Thyroid gland (tissue), 4 donors: Measurements from ENCODE around the gene MAPT. TPM values are rescaled to one million over a fixed set of nuclear protein-coding genes. Genes with fewer than 3 reads are reported as not detected.

Experiments
- DNase-seq, 2 donors: peaks; one replicate each; pipeline ENCODE4 v3.0.0-alpha.2; 2019
- H3K27ac ChIP-seq, 3 donors: fragments of 200-600 bp; sonication (generic); 1 replicate in 2 of 3; 2 replicates in 1 of 3; pipeline ENCODE4 v1.5.1; 2016 to 2019; ENCODE audit warnings: mild to moderate bottlenecking in 1 of 3, moderate library complexity in 1 of 3
- H3K27me3 ChIP-seq: fragments of 200-600 bp; sonication (generic); one replicate; pipeline ENCODE4 v1.5.1; 2019
- H3K36me3 ChIP-seq, 2 donors: fragments of 200-600 bp; sonication (generic); one replicate each; pipeline ENCODE4 v1.5.1; 2016 to 2019
- H3K4me1 ChIP-seq, 2 donors: fragments of 200-600 bp; sonication (generic); one replicate each; pipeline ENCODE4 v1.5.1; 2017 to 2019
- H3K4me3 ChIP-seq, 3 donors: fragments of 200-600 bp; sonication (generic); replicated peaks in 1 of 3; 1 replicate in 2 of 3; 2 replicates in 1 of 3; pipeline ENCODE4 v1.5.1; 2016; ENCODE audit warnings: mild to moderate bottlenecking in 1 of 3
- H3K9me3 ChIP-seq: fragments of 200-600 bp; sonication (generic); one replicate; pipeline ENCODE4 v1.5.1; 2017
- POLR2A ChIP-seq, 2 donors: fragments of 450-650 bp; IDR thresholded peaks; one replicate each; pipeline ENCODE4 v1.6.1; 2017; ENCODE audit warnings: antibody characterized with exemption in 2 of 2, mild to moderate bottlenecking in 2 of 2, moderate library complexity in 1 of 2
- WGBS, 2 donors: methylation state at CpG; one replicate each; pipeline ENCODE4 v1.1.5; 2017; 5-methylcytosine and 5-hydroxymethylcytosine counted together
- intact Hi-C: fragments of 100-400 bp; cut with DNase I; formaldehyde crosslinking; loops from one replicate; pipeline ENCODE4 v1.15.1; 2023
- total RNA-seq, 4 donors: library from RNA; depleted of rRNA; stranded (reverse); fragments of >200 nt; gene quantifications; one replicate each; pipeline ENCODE4 v1.2.3, GENCODE V29; 2016
- TF ChIP-seq, protein P1 (sequence below), 6 experiments: fragments of 200-600 bp in 3 of 6; fragments of 450-650 bp in 3 of 6; sonication (generic) in 3 of 6; IDR thresholded peaks; one replicate each; pipeline ENCODE4 v1.5.1; 2016 to 2019; ENCODE audit warnings: antibody characterized with exemption in 6 of 6, mild to moderate bottlenecking in 2 of 6, inconsistent platforms in 1 of 6, moderate library complexity in 1 of 6

MAPT gene
- total RNA-seq, 4 donors from 2014 or later: 0.54 to 1.8 (median 0.92) TPM

DNA sequence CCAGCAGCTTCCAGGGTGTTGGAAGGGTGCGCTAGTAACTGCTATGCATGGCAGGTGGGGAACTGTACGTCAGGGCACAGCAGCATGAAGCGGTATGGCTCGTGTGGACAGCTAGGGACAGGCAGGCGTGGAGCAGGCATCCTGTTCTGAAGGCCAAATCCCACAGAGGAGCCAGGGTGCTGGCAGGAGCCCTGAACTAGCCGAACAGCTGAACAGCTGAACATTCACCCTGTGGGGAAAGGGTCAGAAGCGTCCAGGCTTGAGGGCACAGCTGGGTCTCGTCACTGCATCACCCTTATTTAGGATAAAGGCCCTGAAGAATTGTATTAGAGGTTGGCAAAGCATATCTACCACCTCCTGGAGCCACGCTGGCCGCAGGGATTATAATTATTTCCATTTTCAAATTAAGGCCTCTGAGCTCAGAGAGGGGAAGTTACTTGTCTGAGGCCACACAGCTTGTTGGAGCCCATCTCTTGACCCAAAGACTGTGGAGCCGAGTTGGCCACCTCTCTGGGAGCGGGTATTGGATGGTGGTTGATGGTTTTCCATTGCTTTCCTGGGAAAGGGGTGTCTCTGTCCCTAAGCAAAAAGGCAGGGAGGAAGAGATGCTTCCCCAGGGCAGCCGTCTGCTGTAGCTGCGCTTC lies 101.4 kb downstream of the MAPT start:
- intact Hi-C loops: no loop called here
- no peak overlapping the region for H3K27ac ChIP-seq
- WGBS, 2 donors: 79 to 87% methylated on average over 12 to 14 of the region's 14 CpGs
- no peaks in the 10 kb centered on the region for H3K4me1 ChIP-seq
- H3K9me3 ChIP-seq: no peaks in the 10 kb centered on the region
- no peaks in the 10 kb centered on the region for H3K27me3 ChIP-seq
- no peaks in the 10 kb centered on the region for H3K36me3 ChIP-seq
- DNase-seq: no peak
- no peak overlapping the region for H3K4me3 ChIP-seq
- TF ChIP-seq, protein P1, sequence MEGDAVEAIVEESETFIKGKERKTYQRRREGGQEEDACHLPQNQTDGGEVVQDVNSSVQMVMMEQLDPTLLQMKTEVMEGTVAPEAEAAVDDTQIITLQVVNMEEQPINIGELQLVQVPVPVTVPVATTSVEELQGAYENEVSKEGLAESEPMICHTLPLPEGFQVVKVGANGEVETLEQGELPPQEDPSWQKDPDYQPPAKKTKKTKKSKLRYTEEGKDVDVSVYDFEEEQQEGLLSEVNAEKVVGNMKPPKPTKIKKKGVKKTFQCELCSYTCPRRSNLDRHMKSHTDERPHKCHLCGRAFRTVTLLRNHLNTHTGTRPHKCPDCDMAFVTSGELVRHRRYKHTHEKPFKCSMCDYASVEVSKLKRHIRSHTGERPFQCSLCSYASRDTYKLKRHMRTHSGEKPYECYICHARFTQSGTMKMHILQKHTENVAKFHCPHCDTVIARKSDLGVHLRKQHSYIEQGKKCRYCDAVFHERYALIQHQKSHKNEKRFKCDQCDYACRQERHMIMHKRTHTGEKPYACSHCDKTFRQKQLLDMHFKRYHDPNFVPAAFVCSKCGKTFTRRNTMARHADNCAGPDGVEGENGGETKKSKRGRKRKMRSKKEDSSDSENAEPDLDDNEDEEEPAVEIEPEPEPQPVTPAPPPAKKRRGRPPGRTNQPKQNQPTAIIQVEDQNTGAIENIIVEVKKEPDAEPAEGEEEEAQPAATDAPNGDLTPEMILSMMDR (IDR thresholded peaks at IDR 0.05): no peak
- no peak for TF ChIP-seq POLR2A (IDR thresholded peaks at IDR 0.05)

GRCh38 chr17:45996282-45996937 lies 102.1 kb downstream of the MAPT start:
- no peak for DNase-seq
- Histone ChIP-seq H3K4me1 (no peaks in the 10 kb centered on the region), H3K27ac (no peak overlapping the region), H3K27me3 (no peaks in the 10 kb centered on the region), H3K36me3 (no peaks in the 10 kb centered on the region), H3K9me3 (no peaks in the 10 kb centered on the region), H3K4me3 (no peak overlapping the region)
- WGBS, 2 donors: 81 to 83% methylated on average over 23 to 31 of the region's 31 CpGs
- intact Hi-C loops: no loop called here
- TF ChIP-seq, protein P1 (IDR thresholded peaks at IDR 0.05): no peak

DNA sequence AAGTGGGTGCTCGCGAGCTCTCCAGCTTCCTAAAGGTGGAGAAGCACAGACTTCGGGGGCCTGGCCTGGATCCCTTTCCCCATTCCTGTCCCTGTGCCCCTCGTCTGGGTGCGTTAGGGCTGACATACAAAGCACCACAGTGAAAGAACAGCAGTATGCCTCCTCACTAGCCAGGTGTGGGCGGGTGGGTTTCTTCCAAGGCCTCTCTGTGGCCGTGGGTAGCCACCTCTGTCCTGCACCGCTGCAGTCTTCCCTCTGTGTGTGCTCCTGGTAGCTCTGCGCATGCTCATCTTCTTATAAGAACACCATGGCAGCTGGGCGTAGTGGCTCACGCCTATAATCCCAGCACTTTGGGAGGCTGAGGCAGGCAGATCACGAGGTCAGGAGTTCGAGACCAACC lies 102.8 kb downstream of the MAPT start:
- no peak overlapping the region for H3K4me3 ChIP-seq
- no peaks in the 10 kb centered on the region for H3K36me3 ChIP-seq
- no peaks in the 10 kb centered on the region for H3K4me1 ChIP-seq
- DNase-seq: no peak
- intact Hi-C loops: no loop called here
- WGBS, 2 donors: 87 to 94% methylated on average over 12 of the region's 13 CpGs
- no peak overlapping the region for H3K27ac ChIP-seq
- no peaks in the 10 kb centered on the region for H3K9me3 ChIP-seq
- H3K27me3 ChIP-seq: no peaks in the 10 kb centered on the region
- TF ChIP-seq POLR2A (IDR thresholded peaks at IDR 0.05): no peak
- TF ChIP-seq, protein P1 (IDR thresholded peaks at IDR 0.05): no peak

- Histone ChIP-seq H3K9me3 (no peaks in the 10 kb centered on the region), H3K4me3 (no peak overlapping the region), H3K4me1 (no peaks in the 10 kb centered on the region), H3K36me3 (no peaks in the 10 kb centered on the region), H3K27me3 (no peaks in the 10 kb centered on the region), H3K27ac (no peak overlapping the region)
- intact Hi-C loops: no loop called here
- no peak for TF ChIP-seq POLR2A (IDR thresholded peaks at IDR 0.05)
- TF ChIP-seq, protein P1 (IDR thresholded peaks at IDR 0.05): no peak
- DNase-seq: no peak
- 86 to 90% methylated on average over 9 of the region's 9 CpGs for WGBS, 2 donors
Measured at GRCh38 chr17:45997624-45998023, 103.3 kb downstream of the MAPT start.
